SK-N-SH treated with all-trans-retinoic acid at 6 μM for 48 hours (cell line): ENCODE results near the gene SPN.

Experiments
- ATAC-seq: fragments of 200-7000 bp; cut with Tn5 transposase; 3 replicates; pipeline ENCODE4 v1.9.1; 2020; ENCODE audit warnings: mild to moderate bottlenecking, moderate library complexity
- ARNTL ChIP-seq: fragments of 450-650 bp; formaldehyde crosslinking; IDR thresholded peaks from 2 replicates; pipeline ENCODE4 v1.5.0; 2020; ENCODE audit warnings: low read depth, mild to moderate bottlenecking, moderate library complexity, borderline replicate concordance
- BACH2 ChIP-seq: fragments of 250-450 bp; sonication (Bioruptor Pico); IDR thresholded peaks from 2 replicates; pipeline ENCODE4 v1.9.0; 2021; ENCODE audit warnings: mild to moderate bottlenecking, borderline replicate concordance
- CSDC2 ChIP-seq: fragments of 250-450 bp; sonication (Bioruptor Pico); IDR thresholded peaks from 2 replicates; pipeline ENCODE4 v1.5.0; 2020; ENCODE audit warnings: mild to moderate bottlenecking, moderate library complexity
- GLIS3 ChIP-seq: fragments of 250-450 bp; sonication (Bioruptor Pico); IDR thresholded peaks from 2 replicates; pipeline ENCODE4 v1.5.0; 2020; ENCODE audit warnings: mild to moderate bottlenecking, moderate library complexity
- ISL1 ChIP-seq: fragments of 250-450 bp; sonication (Bioruptor Pico); IDR thresholded peaks from 2 replicates; pipeline ENCODE4 v2.1.2; 2022; ENCODE audit warnings: mild to moderate bottlenecking, moderate library complexity
- PPARA ChIP-seq: fragments of 250-450 bp; sonication (Bioruptor Pico); IDR thresholded peaks from 2 replicates; pipeline ENCODE4 v1.5.0; 2020; ENCODE audit warnings: mild to moderate bottlenecking, borderline replicate concordance
- SNAI2 ChIP-seq: fragments of 250-450 bp; sonication (Bioruptor Pico); IDR thresholded peaks from 2 replicates; pipeline ENCODE4 v1.5.0; 2020; ENCODE audit warnings: mild to moderate bottlenecking, moderate library complexity
- TCF4 ChIP-seq: fragments of 250-450 bp; sonication (Bioruptor Pico); IDR thresholded peaks from 2 replicates; pipeline ENCODE4 v1.8.0; 2021; ENCODE audit warnings: mild to moderate bottlenecking, moderate library complexity, borderline replicate concordance
- TOX ChIP-seq: fragments of 250-450 bp; sonication (Bioruptor Pico); IDR thresholded peaks from 2 replicates; pipeline ENCODE4 v1.8.0; 2021; ENCODE audit warnings: mild to moderate bottlenecking, moderate library complexity, borderline replicate concordance
- ZC3H10 ChIP-seq: fragments of 250-450 bp; sonication (Bioruptor Pico); IDR thresholded peaks from 2 replicates; pipeline ENCODE4 v1.5.1; 2021; ENCODE audit warnings: mild to moderate bottlenecking, moderate library complexity
- ZFP3 ChIP-seq: fragments of 250-450 bp; sonication (Bioruptor Pico); IDR thresholded peaks from 2 replicates; pipeline ENCODE4 v1.5.0; 2020; ENCODE audit warnings: mild to moderate bottlenecking, moderate library complexity
- ZFP30 ChIP-seq: fragments of 450-650 bp; formaldehyde crosslinking; IDR thresholded peaks from 2 replicates; pipeline ENCODE4 v1.5.0; 2022; ENCODE audit warnings: mild to moderate bottlenecking, moderate library complexity
- ZNF565 ChIP-seq: fragments of 450-650 bp; formaldehyde crosslinking; conservative IDR thresholded peaks from 2 replicates; pipeline ENCODE4 v1.5.0; 2020; ENCODE audit warnings: low read depth, mild to moderate bottlenecking, moderate library complexity
- ZNF70 ChIP-seq: fragments of 450-650 bp; formaldehyde crosslinking; IDR thresholded peaks from 2 replicates; pipeline ENCODE4 v1.5.0; 2020; ENCODE audit warnings: mild to moderate bottlenecking, moderate library complexity
- ZNF8 ChIP-seq: fragments of 450-650 bp; formaldehyde crosslinking; IDR thresholded peaks from 2 replicates; pipeline ENCODE4 v1.5.0; 2020; ENCODE audit warnings: mild to moderate bottlenecking, moderate library complexity
- TF ChIP-seq, protein P1 (sequence below): fragments of 250-450 bp; sonication (Bioruptor Pico); IDR thresholded peaks from 2 replicates; pipeline ENCODE4 v1.5.1; 2021; ENCODE audit warnings: mild to moderate bottlenecking, moderate library complexity
- TF ChIP-seq, protein P2 (sequence below): fragments of 250-450 bp; sonication (Bioruptor Pico); IDR thresholded peaks from 2 replicates; pipeline ENCODE4 v1.5.1; 2020; ENCODE audit warnings: low read depth, mild to moderate bottlenecking, moderate library complexity
- TF ChIP-seq, protein P3 (sequence below): fragments of 250-450 bp; sonication (Bioruptor Pico); IDR thresholded peaks from 2 replicates; pipeline ENCODE4 v1.8.0; 2020; ENCODE audit warnings: mild to moderate bottlenecking, moderate library complexity, borderline replicate concordance
- TF ChIP-seq, protein P4 (sequence below): fragments of 250-450 bp; sonication (Bioruptor Pico); IDR thresholded peaks from 2 replicates; pipeline ENCODE4 v1.5.0; 2020; ENCODE audit warnings: mild to moderate bottlenecking, moderate library complexity
- TF ChIP-seq, protein P5 (sequence below): fragments of 250-450 bp; sonication (Bioruptor Pico); IDR thresholded peaks from 2 replicates; pipeline ENCODE4 v1.8.0; 2021; ENCODE audit warnings: low read depth, mild to moderate bottlenecking, moderate library complexity, borderline replicate concordance

Gene SPN

DNA sequence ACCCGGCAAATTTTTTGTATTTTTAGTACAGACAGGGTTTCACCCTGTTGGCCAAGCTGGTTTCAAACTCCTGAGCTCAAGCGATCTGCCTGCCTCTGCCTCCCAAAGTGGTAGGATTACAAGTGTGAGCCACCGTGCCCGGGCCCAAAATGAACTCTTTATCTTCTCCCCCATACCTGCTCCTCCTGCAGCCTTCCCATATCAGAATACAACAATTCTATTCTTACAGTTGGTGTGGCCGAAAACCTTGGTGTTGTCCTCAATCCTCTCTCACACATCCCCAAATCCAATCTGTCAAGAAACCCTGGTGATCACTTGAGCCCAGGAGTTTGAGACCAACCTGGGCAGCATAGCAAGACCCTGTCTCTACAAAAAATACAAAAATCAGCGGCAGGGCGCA, 19.5 kb upstream of the SPN start:
- ATAC-seq, result no peak
- TF ChIP-seq TCF4 (CRISPR knock-in tag) (no peak), ZNF8 (CRISPR knock-in tag) (no peak), BACH2 (CRISPR knock-in tag) (no peak), ZFP3 (no peak), ZC3H10 (CRISPR knock-in tag) (no peak), ISL1 (CRISPR knock-in tag) (no peak), TOX (no peak), SNAI2 (CRISPR knock-in tag) (no peak), ARNTL (CRISPR knock-in tag) (no peak), ZNF565 (no peak), CSDC2 (CRISPR knock-in tag) (no peak), PPARA (CRISPR knock-in tag) (no peak), GLIS3 (CRISPR knock-in tag) (no peak), ZFP30 (CRISPR knock-in tag) (no peak), ZNF70 (CRISPR knock-in tag) (no peak)
- TF ChIP-seq, protein P1, sequence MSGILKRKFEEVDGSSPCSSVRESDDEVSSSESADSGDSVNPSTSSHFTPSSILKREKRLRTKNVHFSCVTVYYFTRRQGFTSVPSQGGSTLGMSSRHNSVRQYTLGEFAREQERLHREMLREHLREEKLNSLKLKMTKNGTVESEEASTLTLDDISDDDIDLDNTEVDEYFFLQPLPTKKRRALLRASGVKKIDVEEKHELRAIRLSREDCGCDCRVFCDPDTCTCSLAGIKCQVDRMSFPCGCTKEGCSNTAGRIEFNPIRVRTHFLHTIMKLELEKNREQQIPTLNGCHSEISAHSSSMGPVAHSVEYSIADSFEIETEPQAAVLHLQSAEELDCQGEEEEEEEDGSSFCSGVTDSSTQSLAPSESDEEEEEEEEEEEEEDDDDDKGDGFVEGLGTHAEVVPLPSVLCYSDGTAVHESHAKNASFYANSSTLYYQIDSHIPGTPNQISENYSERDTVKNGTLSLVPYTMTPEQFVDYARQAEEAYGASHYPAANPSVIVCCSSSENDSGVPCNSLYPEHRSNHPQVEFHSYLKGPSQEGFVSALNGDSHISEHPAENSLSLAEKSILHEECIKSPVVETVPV (CRISPR knock-in tag), result no peak
- TF ChIP-seq, protein P2, sequence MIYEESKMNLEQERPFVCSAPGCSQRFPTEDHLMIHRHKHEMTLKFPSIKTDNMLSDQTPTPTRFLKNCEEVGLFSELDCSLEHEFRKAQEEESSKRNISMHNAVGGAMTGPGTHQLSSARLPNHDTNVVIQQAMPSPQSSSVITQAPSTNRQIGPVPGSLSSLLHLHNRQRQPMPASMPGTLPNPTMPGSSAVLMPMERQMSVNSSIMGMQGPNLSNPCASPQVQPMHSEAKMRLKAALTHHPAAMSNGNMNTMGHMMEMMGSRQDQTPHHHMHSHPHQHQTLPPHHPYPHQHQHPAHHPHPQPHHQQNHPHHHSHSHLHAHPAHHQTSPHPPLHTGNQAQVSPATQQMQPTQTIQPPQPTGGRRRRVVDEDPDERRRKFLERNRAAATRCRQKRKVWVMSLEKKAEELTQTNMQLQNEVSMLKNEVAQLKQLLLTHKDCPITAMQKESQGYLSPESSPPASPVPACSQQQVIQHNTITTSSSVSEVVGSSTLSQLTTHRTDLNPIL (CRISPR knock-in tag), result no peak
- TF ChIP-seq, protein P3, sequence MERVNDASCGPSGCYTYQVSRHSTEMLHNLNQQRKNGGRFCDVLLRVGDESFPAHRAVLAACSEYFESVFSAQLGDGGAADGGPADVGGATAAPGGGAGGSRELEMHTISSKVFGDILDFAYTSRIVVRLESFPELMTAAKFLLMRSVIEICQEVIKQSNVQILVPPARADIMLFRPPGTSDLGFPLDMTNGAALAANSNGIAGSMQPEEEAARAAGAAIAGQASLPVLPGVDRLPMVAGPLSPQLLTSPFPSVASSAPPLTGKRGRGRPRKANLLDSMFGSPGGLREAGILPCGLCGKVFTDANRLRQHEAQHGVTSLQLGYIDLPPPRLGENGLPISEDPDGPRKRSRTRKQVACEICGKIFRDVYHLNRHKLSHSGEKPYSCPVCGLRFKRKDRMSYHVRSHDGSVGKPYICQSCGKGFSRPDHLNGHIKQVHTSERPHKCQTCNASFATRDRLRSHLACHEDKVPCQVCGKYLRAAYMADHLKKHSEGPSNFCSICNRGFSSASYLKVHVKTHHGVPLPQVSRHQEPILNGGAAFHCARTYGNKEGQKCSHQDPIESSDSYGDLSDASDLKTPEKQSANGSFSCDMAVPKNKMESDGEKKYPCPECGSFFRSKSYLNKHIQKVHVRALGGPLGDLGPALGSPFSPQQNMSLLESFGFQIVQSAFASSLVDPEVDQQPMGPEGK, result no peak
- TF ChIP-seq, protein P4, sequence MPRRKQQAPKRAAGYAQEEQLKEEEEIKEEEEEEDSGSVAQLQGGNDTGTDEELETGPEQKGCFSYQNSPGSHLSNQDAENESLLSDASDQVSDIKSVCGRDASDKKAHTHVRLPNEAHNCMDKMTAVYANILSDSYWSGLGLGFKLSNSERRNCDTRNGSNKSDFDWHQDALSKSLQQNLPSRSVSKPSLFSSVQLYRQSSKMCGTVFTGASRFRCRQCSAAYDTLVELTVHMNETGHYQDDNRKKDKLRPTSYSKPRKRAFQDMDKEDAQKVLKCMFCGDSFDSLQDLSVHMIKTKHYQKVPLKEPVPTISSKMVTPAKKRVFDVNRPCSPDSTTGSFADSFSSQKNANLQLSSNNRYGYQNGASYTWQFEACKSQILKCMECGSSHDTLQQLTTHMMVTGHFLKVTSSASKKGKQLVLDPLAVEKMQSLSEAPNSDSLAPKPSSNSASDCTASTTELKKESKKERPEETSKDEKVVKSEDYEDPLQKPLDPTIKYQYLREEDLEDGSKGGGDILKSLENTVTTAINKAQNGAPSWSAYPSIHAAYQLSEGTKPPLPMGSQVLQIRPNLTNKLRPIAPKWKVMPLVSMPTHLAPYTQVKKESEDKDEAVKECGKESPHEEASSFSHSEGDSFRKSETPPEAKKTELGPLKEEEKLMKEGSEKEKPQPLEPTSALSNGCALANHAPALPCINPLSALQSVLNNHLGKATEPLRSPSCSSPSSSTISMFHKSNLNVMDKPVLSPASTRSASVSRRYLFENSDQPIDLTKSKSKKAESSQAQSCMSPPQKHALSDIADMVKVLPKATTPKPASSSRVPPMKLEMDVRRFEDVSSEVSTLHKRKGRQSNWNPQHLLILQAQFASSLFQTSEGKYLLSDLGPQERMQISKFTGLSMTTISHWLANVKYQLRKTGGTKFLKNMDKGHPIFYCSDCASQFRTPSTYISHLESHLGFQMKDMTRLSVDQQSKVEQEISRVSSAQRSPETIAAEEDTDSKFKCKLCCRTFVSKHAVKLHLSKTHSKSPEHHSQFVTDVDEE (CRISPR knock-in tag), result no peak
- TF ChIP-seq, protein P5, sequence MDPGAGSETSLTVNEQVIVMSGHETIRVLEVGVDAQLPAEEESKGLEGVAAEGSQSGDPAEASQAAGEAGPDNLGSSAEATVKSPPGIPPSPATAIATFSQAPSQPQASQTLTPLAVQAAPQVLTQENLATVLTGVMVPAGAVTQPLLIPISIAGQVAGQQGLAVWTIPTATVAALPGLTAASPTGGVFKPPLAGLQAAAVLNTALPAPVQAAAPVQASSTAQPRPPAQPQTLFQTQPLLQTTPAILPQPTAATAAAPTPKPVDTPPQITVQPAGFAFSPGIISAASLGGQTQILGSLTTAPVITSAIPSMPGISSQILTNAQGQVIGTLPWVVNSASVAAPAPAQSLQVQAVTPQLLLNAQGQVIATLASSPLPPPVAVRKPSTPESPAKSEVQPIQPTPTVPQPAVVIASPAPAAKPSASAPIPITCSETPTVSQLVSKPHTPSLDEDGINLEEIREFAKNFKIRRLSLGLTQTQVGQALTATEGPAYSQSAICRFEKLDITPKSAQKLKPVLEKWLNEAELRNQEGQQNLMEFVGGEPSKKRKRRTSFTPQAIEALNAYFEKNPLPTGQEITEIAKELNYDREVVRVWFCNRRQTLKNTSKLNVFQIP (CRISPR knock-in tag), result no peak
- TF ChIP-seq, all 23 proteins: peak for 0

- TF ChIP-seq GLIS3 (CRISPR knock-in tag) (no peak), ZFP30 (CRISPR knock-in tag) (no peak), TCF4 (CRISPR knock-in tag) (no peak), ZNF70 (CRISPR knock-in tag) (no peak), BACH2 (CRISPR knock-in tag) (no peak), TOX (no peak)
- TF ChIP-seq, protein P2 (CRISPR knock-in tag), result no peak
- TF ChIP-seq, protein P3, result no peak
- no peak for ATAC-seq
Measured at GRCh38 chr16:29644338-29644857, 18.6 kb upstream of the SPN start.
